Left ventricle myocardium inferior (tissue), 1 donor: Measurements from ENCODE around the gene CD247. TPM values are rescaled to one million over a fixed set of nuclear protein-coding genes. Genes with fewer than 3 reads are reported as not detected.

Experiments
- DNase-seq: peaks from one replicate; pipeline ENCODE4 v3.0.0-alpha.2; 2020
- H3K27ac ChIP-seq: fragments of 200-600 bp; replicated peaks from 2 replicates; pipeline ENCODE4 v1.8.0; 2021
- H3K27me3 ChIP-seq: fragments of 200-600 bp; 2 replicates; pipeline ENCODE4 v1.8.0; 2021; ENCODE audit warnings: low read depth
- H3K36me3 ChIP-seq: fragments of 200-600 bp; 2 replicates; pipeline ENCODE4 v1.8.0; 2021
- H3K4me1 ChIP-seq: fragments of 200-600 bp; 2 replicates; pipeline ENCODE4 v1.8.0; 2021
- H3K4me3 ChIP-seq: fragments of 200-600 bp; 2 replicates; pipeline ENCODE4 v1.8.0; 2021; ENCODE audit warnings: mild to moderate bottlenecking, moderate library complexity
- H3K9me3 ChIP-seq: fragments of 200-600 bp; replicated peaks from 2 replicates; pipeline ENCODE4 v1.8.0; 2021
- intact Hi-C: fragments of 100-400 bp; cut with micrococcal nuclease; formaldehyde crosslinking; loops from one replicate; pipeline ENCODE4 v1.11.0; 2022
- total RNA-seq: library from RNA; stranded (reverse); fragmentation: NEBNext Ultra II Directional; extraction: Animal tissue kit (Norgen Biotek cat#: 25700); gene quantifications from one replicate; pipeline ENCODE4 v1.2.1, GENCODE V29; 2021
- TF ChIP-seq, protein P1 (sequence below): fragments of 200-600 bp; IDR thresholded peaks from 2 replicates; pipeline ENCODE4 v1.8.0; 2021; ENCODE audit warnings: antibody characterized with exemption, mild to moderate bottlenecking, borderline replicate concordance
- donor health status: DM: no; HTN: yes; CAD: no; lungs with severe emphysema.

The CD247 gene
- total RNA-seq, 1 donor from 2014 or later, result 0.82 TPM

DNA sequence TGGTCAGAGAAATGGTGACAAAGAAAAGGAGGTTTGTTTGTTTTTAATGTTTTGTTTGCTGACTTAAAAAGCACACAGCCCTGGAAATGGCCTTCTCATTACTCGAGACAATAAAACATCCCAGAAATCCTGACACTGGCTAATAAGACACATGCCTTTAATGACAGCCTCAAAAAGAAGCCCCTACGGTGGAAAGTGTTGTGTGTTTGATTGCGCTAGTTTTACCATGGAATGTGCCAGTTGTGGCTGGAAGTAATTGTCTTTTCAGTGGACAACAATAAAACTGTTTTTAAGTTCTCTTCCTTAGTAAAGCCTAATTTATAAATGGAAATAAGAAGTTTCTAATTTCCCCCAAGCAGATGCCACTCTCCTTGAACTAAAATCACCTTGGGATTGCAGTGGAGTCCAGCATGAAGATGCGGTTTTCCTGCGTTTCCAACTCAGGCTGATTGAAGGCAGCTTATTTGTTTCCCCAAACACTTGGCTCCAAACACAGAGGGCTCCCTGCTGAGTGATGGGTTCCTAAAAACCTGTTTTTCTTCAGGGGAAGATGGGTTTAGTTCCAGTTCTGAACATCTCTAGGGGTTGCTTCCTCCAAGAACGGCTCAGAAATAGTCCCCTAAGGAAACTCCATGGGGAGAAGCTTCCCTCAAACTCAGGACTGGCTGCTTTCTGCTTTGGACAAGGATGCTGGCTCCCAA is 54.3 kb downstream of the CD247 start:
- intact Hi-C loops, result no loop called here
- TF ChIP-seq, protein P1, sequence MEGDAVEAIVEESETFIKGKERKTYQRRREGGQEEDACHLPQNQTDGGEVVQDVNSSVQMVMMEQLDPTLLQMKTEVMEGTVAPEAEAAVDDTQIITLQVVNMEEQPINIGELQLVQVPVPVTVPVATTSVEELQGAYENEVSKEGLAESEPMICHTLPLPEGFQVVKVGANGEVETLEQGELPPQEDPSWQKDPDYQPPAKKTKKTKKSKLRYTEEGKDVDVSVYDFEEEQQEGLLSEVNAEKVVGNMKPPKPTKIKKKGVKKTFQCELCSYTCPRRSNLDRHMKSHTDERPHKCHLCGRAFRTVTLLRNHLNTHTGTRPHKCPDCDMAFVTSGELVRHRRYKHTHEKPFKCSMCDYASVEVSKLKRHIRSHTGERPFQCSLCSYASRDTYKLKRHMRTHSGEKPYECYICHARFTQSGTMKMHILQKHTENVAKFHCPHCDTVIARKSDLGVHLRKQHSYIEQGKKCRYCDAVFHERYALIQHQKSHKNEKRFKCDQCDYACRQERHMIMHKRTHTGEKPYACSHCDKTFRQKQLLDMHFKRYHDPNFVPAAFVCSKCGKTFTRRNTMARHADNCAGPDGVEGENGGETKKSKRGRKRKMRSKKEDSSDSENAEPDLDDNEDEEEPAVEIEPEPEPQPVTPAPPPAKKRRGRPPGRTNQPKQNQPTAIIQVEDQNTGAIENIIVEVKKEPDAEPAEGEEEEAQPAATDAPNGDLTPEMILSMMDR, result no peak

DNA sequence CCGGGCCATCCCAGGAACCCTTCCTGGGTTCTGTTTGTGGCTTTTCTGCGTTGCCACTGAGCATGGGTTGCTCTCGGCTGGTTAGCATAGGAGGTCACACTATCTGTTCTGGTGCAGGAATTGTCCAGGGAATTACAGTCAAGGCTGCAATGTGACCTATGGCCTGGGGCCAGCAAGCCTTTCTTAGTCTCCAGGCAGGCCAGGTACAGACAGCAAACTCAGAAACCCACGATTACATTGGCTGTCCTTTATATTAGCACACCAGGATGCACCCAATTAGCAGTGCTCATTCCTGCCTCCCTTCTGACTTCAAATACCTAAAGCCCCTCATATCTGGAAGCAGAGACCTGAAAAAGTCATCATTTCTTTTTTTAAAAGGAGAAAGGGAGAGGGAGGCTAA is 55.2 kb downstream of the CD247 start:
- H3K27me3 ChIP-seq, result no peaks in the 10 kb centered on the region
- H3K27ac ChIP-seq, result no peak overlapping the region
- no peak overlapping the region for H3K4me3 ChIP-seq
- TF ChIP-seq, protein P1, result no peak
- intact Hi-C loops, result no loop called here
- no peaks in the 10 kb centered on the region for H3K36me3 ChIP-seq
- peaks cover 7% of the 10 kb centered on the region for H3K4me1 ChIP-seq
- no peak for DNase-seq
- no peaks in the 10 kb centered on the region for H3K9me3 ChIP-seq

More for the DNA sequence above, 54.3 kb downstream of the CD247 start:
- Histone ChIP-seq H3K4me1 (peaks cover 7% of the 10 kb centered on the region), H3K4me3 (no peak overlapping the region), H3K27ac (no peak overlapping the region), H3K27me3 (no peaks in the 10 kb centered on the region), H3K9me3 (no peaks in the 10 kb centered on the region), H3K36me3 (no peaks in the 10 kb centered on the region)
- DNase-seq, result no peak

DNA sequence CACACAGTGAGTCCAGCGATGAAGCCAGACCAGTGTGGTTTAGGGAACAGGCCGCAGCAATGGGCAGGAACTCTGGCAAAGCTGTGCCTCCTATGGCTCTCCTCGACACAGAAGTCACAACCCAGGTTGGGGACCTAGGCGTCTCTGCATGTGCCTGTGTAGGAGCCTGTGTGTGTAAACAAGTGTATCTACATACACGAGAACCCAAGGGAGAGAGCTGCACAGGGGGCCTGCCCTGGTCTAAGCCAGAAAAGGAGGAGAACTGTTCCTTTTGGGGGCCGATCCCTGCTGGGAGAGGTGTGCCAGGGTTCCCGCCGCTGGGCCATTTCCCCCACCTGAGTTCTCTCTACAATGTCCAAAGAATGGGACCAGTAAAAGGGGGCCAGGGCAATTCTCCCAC is 56.0 kb downstream of the CD247 start:
- no peak overlapping the region for H3K4me3 ChIP-seq
- intact Hi-C loops, result no loop called here
- no peaks in the 10 kb centered on the region for H3K36me3 ChIP-seq
- H3K27me3 ChIP-seq, result no peaks in the 10 kb centered on the region
- no peak overlapping the region for H3K27ac ChIP-seq
- no peaks in the 10 kb centered on the region for H3K9me3 ChIP-seq
- TF ChIP-seq, protein P1, result no peak
- H3K4me1 ChIP-seq, result peaks cover 7% of the 10 kb centered on the region
- no peak for DNase-seq

DNA sequence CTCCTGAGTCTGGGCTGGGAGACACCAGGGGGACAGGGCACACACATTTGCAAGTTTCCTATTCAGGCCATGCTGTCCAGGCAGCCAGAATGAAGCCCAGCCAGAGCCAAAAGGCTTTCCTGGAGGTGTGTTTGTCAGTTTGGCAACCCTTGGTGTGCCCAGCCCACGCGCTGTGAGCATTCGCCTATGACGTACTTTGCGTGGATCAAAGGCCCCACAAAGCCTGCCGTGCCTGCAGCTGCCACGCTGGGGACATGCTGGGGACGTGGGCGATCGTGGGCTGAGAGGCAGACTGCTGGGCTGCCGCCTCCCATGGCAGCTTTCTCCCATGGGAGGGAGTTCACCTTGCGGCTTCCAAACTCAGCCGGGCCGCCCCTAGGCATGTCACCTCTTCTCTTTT is 57.5 kb downstream of the CD247 start:
- Histone ChIP-seq H3K4me1 (peaks cover 10% of the 10 kb centered on the region), H3K27ac (no peak overlapping the region), H3K4me3 (no peak overlapping the region), H3K9me3 (no peaks in the 10 kb centered on the region), H3K27me3 (no peaks in the 10 kb centered on the region), H3K36me3 (no peaks in the 10 kb centered on the region)
- intact Hi-C loops, result no loop called here
- TF ChIP-seq, protein P1, result no peak
- DNase-seq, result no peak

DNA sequence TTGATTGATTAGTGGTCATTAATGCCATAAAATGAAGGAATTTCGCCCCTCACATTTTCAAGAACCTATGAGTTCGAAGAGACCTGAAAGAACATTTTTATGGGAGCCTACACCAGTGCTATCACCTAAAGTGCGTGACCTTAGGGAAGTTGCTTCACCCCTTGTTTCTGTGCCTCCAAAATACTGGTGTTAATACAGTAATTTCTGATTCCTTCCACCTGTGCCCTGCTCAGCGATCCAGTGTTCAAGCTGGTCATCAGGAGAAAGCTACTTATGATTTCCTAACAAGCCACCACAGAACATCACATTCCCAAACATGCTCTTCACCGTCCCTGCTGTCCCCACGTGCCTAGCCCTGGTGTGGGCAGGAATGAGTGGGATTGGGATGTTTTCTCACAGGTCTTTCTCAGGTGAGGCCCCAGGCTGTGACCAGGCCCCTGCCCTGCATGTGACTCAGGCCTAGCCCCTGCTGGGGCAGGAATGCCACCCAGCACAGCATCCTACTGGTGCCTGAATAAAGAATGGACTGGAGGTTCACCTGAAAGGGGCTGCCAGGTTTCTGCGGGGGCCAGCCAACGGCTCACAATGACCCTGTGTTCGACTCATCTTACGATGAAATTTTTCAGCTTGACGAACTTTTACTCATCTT is 60.3 kb downstream of the CD247 start:
- no peaks in the 10 kb centered on the region for H3K27me3 ChIP-seq
- TF ChIP-seq, protein P1, result no peak
- H3K4me3 ChIP-seq, result no peak overlapping the region
- no peak overlapping the region for H3K27ac ChIP-seq
- H3K4me1 ChIP-seq, result peaks cover 28% of the 10 kb centered on the region
- DNase-seq, result no peak
- H3K9me3 ChIP-seq, result no peaks in the 10 kb centered on the region
- intact Hi-C loops, result no loop called here
- no peaks in the 10 kb centered on the region for H3K36me3 ChIP-seq
